HCT116 (cell line): Measurements from ENCODE around the gene GRSF1. TPM values are rescaled to one million over a fixed set of nuclear protein-coding genes. Genes with fewer than 3 reads are reported as not detected.

ENCODE experiments used
- ATAC-seq: fragments of 200-7000 bp; cut with Tn5 transposase; 2 replicates; pipeline ENCODE4 v1.9.1; 2020; ENCODE audit warnings: mild to moderate bottlenecking, moderate library complexity
- BruUV-seq: library from RNA; stranded (reverse); fragments of 400-500 nt; replicated peaks from 2 replicates; lab custom pipeline; 2021; lab: Mats Ljungman, UMichigan
- CTCF ChIA-PET: fragments of 300-600 bp; sonication (Branson Sonifier 250); formaldehyde crosslinking; loops from one replicate; lab custom pipeline; 2021; ENCODE audit warnings: antibody characterized with exemption; lab: Charles Lee
- POLR2A ChIA-PET: fragments of 300-600, 350-600 bp; sonication (Branson Sonifier 250); formaldehyde crosslinking; loops from one replicate; lab custom pipeline; 2021; ENCODE audit warnings: antibody characterized with exemption; lab: Charles Lee
- RAD21 ChIA-PET, 2 experiments: fragments of 300-600 bp; sonication (Branson Sonifier 250); formaldehyde crosslinking; loops; one replicate each; lab custom pipeline; 2023; ENCODE audit warnings: low total read pairs in 2 of 2; ENCODE audit not compliant: uncharacterized antibody in 2 of 2, unreplicated experiment in 2 of 2, low non-redundant PET in 1 of 2; lab: Charles Lee
- DNase-seq: peaks from one replicate; pipeline ENCODE4 v3.0.0-alpha.2; 2010; ENCODE audit warnings: low read depth, low spot score
- H2AFZ ChIP-seq: fragments of 200-600 bp; shearing (Covaris generic), sonication (generic); 2 replicates; pipeline ENCODE4 v1.6.1; 2017; ENCODE audit warnings: low read depth, mixed run types, mixed read lengths, antibody characterized with exemption, low read length; ENCODE audit not compliant: poor library complexity, severe bottlenecking
- H3K27ac ChIP-seq: 2 replicates; pipeline ENCODE4 v1.5.1; 2012; ENCODE audit warnings: low read depth, low read length
- H3K27me3 ChIP-seq: fragments of 200-600 bp; sonication (generic); 2 replicates; pipeline ENCODE4 v1.6.1; 2016; ENCODE audit warnings: mixed run types, low read length, mixed read lengths; ENCODE audit not compliant: insufficient read depth
- H3K36me3 ChIP-seq, 2 experiments: fragments of 200-500 bp in 1 of 2; fragments of 200-600 bp in 1 of 2; sonication (Bioruptor generic) in 1 of 2; sonication (generic) in 1 of 2; 2 replicates each; pipeline versions ENCODE4 v1.5.1 to v1.6.1; 2014 to 2016; ENCODE audit warnings: low read length in 2 of 2, inconsistent platforms in 1 of 2, mixed read lengths in 1 of 2, mixed run types in 1 of 2; ENCODE audit not compliant: insufficient read depth in 2 of 2, control insufficient read depth in 1 of 2
- H3K4me1 ChIP-seq, 2 experiments: fragments of 200-600 bp in 1 of 2; sonication (generic) in 1 of 2; 2 replicates each; pipeline versions ENCODE4 v1.5.1 to v1.6.1; 2012 to 2017; ENCODE audit warnings: low read length in 2 of 2, inconsistent platforms in 1 of 2, mild to moderate bottlenecking in 1 of 2, mixed read lengths in 1 of 2, mixed run types in 1 of 2, moderate library complexity in 1 of 2; ENCODE audit not compliant: insufficient read depth in 2 of 2, control insufficient read depth in 1 of 2
- H3K4me2 ChIP-seq: fragments of 200-600 bp; sonication (generic); 2 replicates; pipeline ENCODE4 v1.6.1; 2017; ENCODE audit warnings: mixed run types, low read length, mixed read lengths
- H3K4me3 ChIP-seq, 2 experiments: fragments of 200-600 bp in 1 of 2; sonication (generic) in 1 of 2; replicated peaks in 1 of 2; 2 replicates each; pipeline ENCODE4 v1.5.1; 2011 to 2016; ENCODE audit warnings: low read length in 2 of 2, control low read depth in 1 of 2, low read depth in 1 of 2, mild to moderate bottlenecking in 1 of 2, mixed read lengths in 1 of 2, mixed run types in 1 of 2
- H3K79me2 ChIP-seq: fragments of 200-600 bp; sonication (generic); 2 replicates; pipeline ENCODE4 v1.6.1; 2017; ENCODE audit warnings: mild to moderate bottlenecking, mixed run types, low read length, moderate library complexity, mixed read lengths; ENCODE audit not compliant: insufficient read depth
- H3K9ac ChIP-seq: fragments of 200-600 bp; sonication (generic); 2 replicates; pipeline ENCODE4 v1.6.1; 2016; ENCODE audit warnings: low read length, mixed read lengths
- H3K9me2 ChIP-seq: fragments of 200-600 bp; sonication (generic), shearing (Covaris generic); 2 replicates; pipeline ENCODE4 v1.6.1; 2017; ENCODE audit warnings: mixed run types, mild to moderate bottlenecking, moderate library complexity; ENCODE audit not compliant: insufficient read depth
- H3K9me3 ChIP-seq, 2 experiments: fragments of 200-500 bp in 1 of 2; fragments of 200-600 bp in 1 of 2; sonication (Bioruptor generic) in 1 of 2; sonication (generic) in 1 of 2; 2 replicates each; pipeline ENCODE4 v1.6.1; 2014 to 2017; ENCODE audit warnings: low read length in 2 of 2, mixed read lengths in 2 of 2, inconsistent platforms in 1 of 2, low read depth in 1 of 2, mild to moderate bottlenecking in 1 of 2, mixed run types in 1 of 2, moderate library complexity in 1 of 2; ENCODE audit not compliant: control insufficient read depth in 1 of 2, insufficient read depth in 1 of 2
- H4K20me1 ChIP-seq: fragments of 200-600 bp; sonication (generic), shearing (Covaris generic); 2 replicates; pipeline ENCODE4 v1.6.1; 2017; ENCODE audit warnings: mixed run types, mild to moderate bottlenecking, moderate library complexity; ENCODE audit not compliant: insufficient read depth
- CEBPB ChIP-seq: IDR thresholded peaks from 2 replicates; pipeline ENCODE4 v1.6.1; 2012; ENCODE audit warnings: low read depth
- CTCF ChIP-seq, 3 experiments: fragments of 200-600 bp in 1 of 3; sonication (generic) in 1 of 3; IDR thresholded peaks in 2 of 3; conservative IDR thresholded peaks in 1 of 3; 2 replicates each; pipeline ENCODE4 v1.5.1; 2012 to 2017; ENCODE audit warnings: low read depth in 2 of 3, low read length in 2 of 3, antibody characterized with exemption in 1 of 3, borderline replicate concordance in 1 of 3, control low read depth in 1 of 3, mild to moderate bottlenecking in 1 of 3, mixed read lengths in 1 of 3, mixed run types in 1 of 3, moderate library complexity in 1 of 3; ENCODE audit not compliant: insufficient read depth in 1 of 3
- EGR1 ChIP-seq: IDR thresholded peaks from 2 replicates; pipeline ENCODE4 v1.6.1; 2012; ENCODE audit warnings: low read depth
- EZH2 ChIP-seq: fragments of 200-600 bp; sonication (generic); IDR thresholded peaks from 2 replicates; pipeline ENCODE4 v1.6.1; 2017; ENCODE audit warnings: antibody characterized with exemption, mixed run types
- FOSL1 ChIP-seq: IDR thresholded peaks from 2 replicates; pipeline ENCODE4 v1.6.1; 2012; ENCODE audit warnings: low read depth
- MAX ChIP-seq: IDR thresholded peaks from 2 replicates; pipeline ENCODE4 v1.6.1; 2012
- SIN3A ChIP-seq: IDR thresholded peaks from 2 replicates; pipeline ENCODE4 v1.6.1; 2012; ENCODE audit warnings: low read depth
- ZFX ChIP-seq: fragments of 450-650 bp; IDR thresholded peaks from 2 replicates; pipeline ENCODE4 v1.6.1; 2017
- intact Hi-C: fragments of 100-400 bp; cut with micrococcal nuclease; formaldehyde crosslinking; loops from 2 replicates; pipeline ENCODE4 v1.10.0; 2022
- total RNA-seq: library from RNA; stranded (reverse); gene quantifications from one replicate; pipeline ENCODE4 v1.2.1, GENCODE V29; 2021; ENCODE audit not compliant: unreplicated experiment
- TF ChIP-seq, protein P1 (sequence below): IDR thresholded peaks from 2 replicates; pipeline ENCODE4 v1.6.1; 2011; ENCODE audit warnings: mild to moderate bottlenecking, low read length, moderate library complexity; ENCODE audit not compliant: insufficient replicate concordance; ENCODE audit errors: extremely low read depth
- TF ChIP-seq, protein P2 (sequence below): IDR thresholded peaks from 2 replicates; pipeline ENCODE4 v1.6.1; 2012

The GRSF1 gene
- total RNA-seq, 1 experiment from 2014 or later, result 131 TPM

GRCh38 chr4:70855464-70855863, 15.8 kb upstream of the GRSF1 start:
- Histone ChIP-seq H3K36me3 (no peaks in the 10 kb centered on the region), H3K4me1 (no peaks in the 10 kb centered on the region), H3K9me2 (no peaks in the 10 kb centered on the region), H4K20me1 (no peaks in the 10 kb centered on the region), H3K9me3 (no peaks in the 10 kb centered on the region), H2AFZ (no peak overlapping the region), H3K79me2 (no peaks in the 10 kb centered on the region), H3K27me3 (no peaks in the 10 kb centered on the region), H3K4me2 (no peak overlapping the region), H3K9ac (no peak overlapping the region), H3K27ac (no peak overlapping the region), H3K4me3 (no peak overlapping the region)
- intact Hi-C loops, result no loop called here
- TF ChIP-seq, protein P1, sequence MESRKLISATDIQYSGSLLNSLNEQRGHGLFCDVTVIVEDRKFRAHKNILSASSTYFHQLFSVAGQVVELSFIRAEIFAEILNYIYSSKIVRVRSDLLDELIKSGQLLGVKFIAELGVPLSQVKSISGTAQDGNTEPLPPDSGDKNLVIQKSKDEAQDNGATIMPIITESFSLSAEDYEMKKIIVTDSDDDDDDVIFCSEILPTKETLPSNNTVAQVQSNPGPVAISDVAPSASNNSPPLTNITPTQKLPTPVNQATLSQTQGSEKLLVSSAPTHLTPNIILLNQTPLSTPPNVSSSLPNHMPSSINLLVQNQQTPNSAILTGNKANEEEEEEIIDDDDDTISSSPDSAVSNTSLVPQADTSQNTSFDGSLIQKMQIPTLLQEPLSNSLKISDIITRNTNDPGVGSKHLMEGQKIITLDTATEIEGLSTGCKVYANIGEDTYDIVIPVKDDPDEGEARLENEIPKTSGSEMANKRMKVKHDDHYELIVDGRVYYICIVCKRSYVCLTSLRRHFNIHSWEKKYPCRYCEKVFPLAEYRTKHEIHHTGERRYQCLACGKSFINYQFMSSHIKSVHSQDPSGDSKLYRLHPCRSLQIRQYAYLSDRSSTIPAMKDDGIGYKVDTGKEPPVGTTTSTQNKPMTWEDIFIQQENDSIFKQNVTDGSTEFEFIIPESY, result no peak
- TF ChIP-seq FOSL1 (no peak), CTCF (IDR thresholded peaks at IDR 0.05 in 2 of 3, conservative IDR thresholded peaks at IDR 0.05 in 1 of 3; ENCODE audit: borderline replicate concordance in 1 of 3, insufficient read depth in 1 of 3, low read depth in 2 of 3, low read length in 2 of 3) (no peak), SIN3A (no peak)
- no peak for ATAC-seq
- no peak for DNase-seq
- no TSS peak for BruUV-seq
- POLR2A ChIA-PET, result no interaction called here
- RAD21 ChIA-PET, result no interaction called here
- CTCF ChIA-PET, result no interaction called here

DNA sequence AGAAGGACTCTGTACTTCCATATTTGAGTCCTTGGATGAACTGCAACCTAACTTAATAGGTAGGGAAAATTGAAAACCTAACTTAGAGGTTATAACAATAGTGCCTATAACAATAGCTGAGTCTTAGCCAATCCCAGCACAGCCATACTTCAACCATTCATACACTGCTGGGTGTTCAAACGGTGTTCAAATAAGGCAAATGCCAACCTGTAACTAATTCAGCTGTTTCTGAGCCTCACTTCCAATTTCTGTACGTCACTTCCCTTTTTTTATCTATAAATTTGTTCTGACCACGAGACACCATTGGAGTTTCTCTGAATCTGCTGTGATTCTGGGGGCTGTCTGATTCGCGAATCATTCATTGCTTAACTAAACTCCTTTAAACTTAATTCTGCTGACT, 9.6 kb upstream of the GRSF1 start:
- ChIA-PET RAD21 (no interaction called here), POLR2A (no interaction called here), CTCF (no interaction called here)
- DNase-seq (no peak), ATAC-seq (no peak)
- intact Hi-C loops, result no loop called here
- Histone ChIP-seq H3K9ac (no peak overlapping the region), H2AFZ (no peak overlapping the region), H3K9me3 (no peaks in the 10 kb centered on the region), H3K4me2 (no peak overlapping the region), H3K27me3 (no peaks in the 10 kb centered on the region), H3K9me2 (no peaks in the 10 kb centered on the region), H3K36me3 (no peaks in the 10 kb centered on the region), H3K79me2 (no peaks in the 10 kb centered on the region), H3K4me1 (no peaks in the 10 kb centered on the region), H4K20me1 (no peaks in the 10 kb centered on the region), H3K4me3 (no peak overlapping the region), H3K27ac (no peak overlapping the region)
- no TSS peak for BruUV-seq
- TF ChIP-seq, protein P2, sequence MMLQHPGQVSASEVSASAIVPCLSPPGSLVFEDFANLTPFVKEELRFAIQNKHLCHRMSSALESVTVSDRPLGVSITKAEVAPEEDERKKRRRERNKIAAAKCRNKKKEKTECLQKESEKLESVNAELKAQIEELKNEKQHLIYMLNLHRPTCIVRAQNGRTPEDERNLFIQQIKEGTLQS, result no peak
- TF ChIP-seq MAX (no peak), FOSL1 (no peak), CEBPB (no peak), SIN3A (no peak), EZH2 (no peak), EGR1 (no peak), ZFX (no peak)
- TF ChIP-seq, protein P1, result no peak
